ENCODE data around the gene SEMA6A. TPM values are rescaled to one million over a fixed set of nuclear protein-coding genes. Genes with fewer than 3 reads are reported as not detected.

SEMA6A gene
- total and polyA plus RNA-seq, 9 of the 15 experiments (the other 6 are each of a cell fraction or from before 2014, with no cell fraction given) = 0.04 to 0.42 (median 0.18) TPM; not detected in 5

GRCh38 chr5:116487045-116487444, 87.6 kb downstream of the SEMA6A start (continued):
- TF ChIP-seq, protein P1, sequence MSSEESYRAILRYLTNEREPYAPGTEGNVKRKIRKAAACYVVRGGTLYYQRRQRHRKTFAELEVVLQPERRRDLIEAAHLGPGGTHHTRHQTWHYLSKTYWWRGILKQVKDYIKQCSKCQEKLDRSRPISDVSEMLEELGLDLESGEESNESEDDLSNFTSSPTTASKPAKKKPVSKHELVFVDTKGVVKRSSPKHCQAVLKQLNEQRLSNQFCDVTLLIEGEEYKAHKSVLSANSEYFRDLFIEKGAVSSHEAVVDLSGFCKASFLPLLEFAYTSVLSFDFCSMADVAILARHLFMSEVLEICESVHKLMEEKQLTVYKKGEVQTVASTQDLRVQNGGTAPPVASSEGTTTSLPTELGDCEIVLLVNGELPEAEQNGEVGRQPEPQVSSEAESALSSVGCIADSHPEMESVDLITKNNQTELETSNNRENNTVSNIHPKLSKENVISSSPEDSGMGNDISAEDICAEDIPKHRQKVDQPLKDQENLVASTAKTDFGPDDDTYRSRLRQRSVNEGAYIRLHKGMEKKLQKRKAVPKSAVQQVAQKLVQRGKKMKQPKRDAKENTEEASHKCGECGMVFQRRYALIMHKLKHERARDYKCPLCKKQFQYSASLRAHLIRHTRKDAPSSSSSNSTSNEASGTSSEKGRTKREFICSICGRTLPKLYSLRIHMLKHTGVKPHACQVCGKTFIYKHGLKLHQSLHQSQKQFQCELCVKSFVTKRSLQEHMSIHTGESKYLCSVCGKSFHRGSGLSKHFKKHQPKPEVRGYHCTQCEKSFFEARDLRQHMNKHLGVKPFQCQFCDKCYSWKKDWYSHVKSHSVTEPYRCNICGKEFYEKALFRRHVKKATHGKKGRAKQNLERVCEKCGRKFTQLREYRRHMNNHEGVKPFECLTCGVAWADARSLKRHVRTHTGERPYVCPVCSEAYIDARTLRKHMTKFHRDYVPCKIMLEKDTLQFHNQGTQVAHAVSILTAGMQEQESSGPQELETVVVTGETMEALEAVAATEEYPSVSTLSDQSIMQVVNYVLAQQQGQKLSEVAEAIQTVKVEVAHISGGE (CRISPR knock-in tag; IDR thresholded peaks at IDR 0.05) = no peak
- TF ChIP-seq ZNF717 (CRISPR knock-in tag; IDR thresholded peaks at IDR 0.05) (no peak), NFIC (IDR thresholded peaks at IDR 0.05) (no peak), TAL1 (IDR thresholded peaks at IDR 0.05) (0 out of 2 replicates have a peak, but pooled peaks have one; percentile 14), ELF1 (tag; IDR thresholded peaks at IDR 0.05) (no peak), ZBED1 (IDR thresholded peaks at IDR 0.05) (no peak), NRF1 (conservative IDR thresholded peaks at IDR 0.05 in 1 of 2, IDR thresholded peaks at IDR 0.05 in 1 of 2) (no peak), MEIS2 (IDR thresholded peaks at IDR 0.05; ENCODE audit: partially characterized antibody) (peak; percentile 91), PPARD (CRISPR knock-in tag; IDR thresholded peaks at IDR 0.05) (no peak), JUN (IDR thresholded peaks at IDR 0.05; ENCODE audit: borderline replicate concordance, low read depth, low read length) (no peak), JUN (CRISPR knock-in tag; IDR thresholded peaks at IDR 0.05; ENCODE audit: borderline replicate concordance) (no peak), CBFA2T3 (IDR thresholded peaks at IDR 0.05) (peak; percentile 16; the same call in 1 of the 2 replicates), GTF2E2 (tag; IDR thresholded peaks at IDR 0.05) (no peak), SMAD4 (CRISPR knock-in tag; conservative IDR thresholded peaks at IDR 0.05) (no peak)
- TF ChIP-seq, protein P2, sequence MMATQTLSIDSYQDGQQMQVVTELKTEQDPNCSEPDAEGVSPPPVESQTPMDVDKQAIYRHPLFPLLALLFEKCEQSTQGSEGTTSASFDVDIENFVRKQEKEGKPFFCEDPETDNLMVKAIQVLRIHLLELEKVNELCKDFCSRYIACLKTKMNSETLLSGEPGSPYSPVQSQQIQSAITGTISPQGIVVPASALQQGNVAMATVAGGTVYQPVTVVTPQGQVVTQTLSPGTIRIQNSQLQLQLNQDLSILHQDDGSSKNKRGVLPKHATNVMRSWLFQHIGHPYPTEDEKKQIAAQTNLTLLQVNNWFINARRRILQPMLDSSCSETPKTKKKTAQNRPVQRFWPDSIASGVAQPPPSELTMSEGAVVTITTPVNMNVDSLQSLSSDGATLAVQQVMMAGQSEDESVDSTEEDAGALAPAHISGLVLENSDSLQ (IDR thresholded peaks at IDR 0.05) = peak; percentile 37; the same call in 1 of the 2 replicates

All from K562 (cell line).